NCI-H526 treated with DMSO at 0.1 percent for 48 hours (cell line): ENCODE data around the gene FNDC11.

ENCODE experiments used
- DNase-seq: peaks from one replicate; lab custom pipeline; 2025; lab: John Stamatoyannopoulos, UW

Gene FNDC11

GRCh38 chr20:63582382-63583063, 28.6 kb downstream of the FNDC11 start:
- no peak for DNase-seq

DNA sequence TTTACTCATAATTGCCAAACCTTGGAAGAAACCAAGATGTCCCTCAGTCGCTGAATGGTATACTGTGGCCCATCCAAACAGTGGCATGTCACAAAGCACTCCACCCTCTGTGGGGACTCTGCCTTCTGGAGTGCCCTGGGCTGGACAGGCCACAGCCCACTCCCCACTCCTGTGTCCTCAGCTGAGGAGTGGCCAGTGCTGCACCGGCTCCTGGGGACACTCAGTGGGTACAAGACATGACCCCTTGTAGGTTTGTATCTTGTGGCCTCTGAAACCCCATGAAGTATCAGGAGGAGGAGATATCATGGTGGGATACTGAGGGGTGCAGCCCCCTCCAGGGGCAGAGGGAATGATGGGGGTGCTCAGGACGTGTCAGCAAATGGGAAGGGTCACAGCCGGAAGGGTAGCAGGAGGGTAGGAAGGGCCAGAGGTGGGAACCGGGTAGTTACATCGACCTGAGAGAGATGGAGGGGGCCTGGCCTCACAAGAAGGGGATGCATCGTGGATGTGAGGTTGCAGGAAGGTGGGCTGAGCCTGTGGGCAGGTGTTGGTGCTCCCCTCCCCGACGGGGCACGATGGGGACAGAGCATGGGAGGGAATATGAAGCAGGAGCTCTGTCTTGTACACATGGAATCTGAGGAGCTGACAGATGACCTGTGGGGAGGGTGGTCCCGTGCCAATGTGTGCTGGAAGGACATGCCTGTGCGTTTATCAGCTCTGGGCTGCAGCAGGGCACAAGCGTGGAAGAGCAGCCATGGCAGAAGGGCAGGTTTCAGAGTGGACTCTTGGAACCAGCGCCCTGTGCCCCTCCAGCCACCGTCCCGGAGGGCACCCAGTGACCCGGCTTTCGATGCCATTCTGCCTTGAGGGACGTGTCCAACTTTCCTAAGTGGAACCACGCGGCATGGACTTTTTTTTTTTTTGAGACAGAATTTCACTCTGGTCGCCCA, 31.9 kb downstream of the FNDC11 start:
- DNase-seq, result no peak

GRCh38 chr20:63586797-63587196, 32.8 kb downstream of the FNDC11 start:
- no peak for DNase-seq

- DNase-seq, result no peak
These were observed 33.3 kb downstream of the FNDC11 start for GRCh38 chr20:63587256-63587655.

DNA sequence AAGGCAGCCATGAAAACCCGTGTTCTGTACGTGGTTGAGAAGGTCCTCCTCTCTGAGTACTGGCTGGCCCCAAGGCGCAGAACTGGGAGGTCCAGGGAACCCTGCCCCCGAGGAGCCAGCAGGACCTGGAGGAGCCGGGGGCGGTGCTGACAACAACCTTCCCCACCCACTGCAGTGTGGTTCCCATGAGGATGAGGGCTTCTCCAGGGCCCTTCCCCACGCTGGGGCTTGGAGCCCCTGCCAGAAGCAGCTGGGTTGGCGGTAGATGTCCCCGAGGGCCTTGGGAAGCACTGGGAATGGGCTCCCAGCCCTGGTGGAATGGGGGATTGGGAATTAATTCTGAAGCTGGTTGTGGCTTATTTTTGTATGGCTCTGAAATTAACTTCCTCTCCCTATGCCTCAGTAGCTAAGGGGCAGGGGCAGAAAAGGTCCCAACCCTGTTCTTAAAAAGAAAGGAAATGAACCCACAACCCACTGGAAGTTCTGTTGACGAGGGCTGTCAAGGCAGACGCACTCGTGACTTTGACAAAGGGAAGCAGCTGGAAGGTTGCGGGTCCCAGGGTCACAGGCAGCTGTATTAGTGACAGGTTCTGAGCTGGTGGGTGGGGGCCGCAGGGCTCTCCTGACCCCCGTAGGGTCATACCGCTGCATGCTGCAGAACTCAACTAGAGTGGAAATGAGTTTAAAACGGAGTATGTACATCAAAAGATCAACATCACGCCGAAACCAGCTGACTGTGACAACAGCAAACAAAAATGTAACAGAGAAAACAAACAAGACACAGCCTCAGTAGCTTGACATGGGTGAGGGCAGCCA, 34.0 kb downstream of the FNDC11 start:
- DNase-seq, result no peak

DNA sequence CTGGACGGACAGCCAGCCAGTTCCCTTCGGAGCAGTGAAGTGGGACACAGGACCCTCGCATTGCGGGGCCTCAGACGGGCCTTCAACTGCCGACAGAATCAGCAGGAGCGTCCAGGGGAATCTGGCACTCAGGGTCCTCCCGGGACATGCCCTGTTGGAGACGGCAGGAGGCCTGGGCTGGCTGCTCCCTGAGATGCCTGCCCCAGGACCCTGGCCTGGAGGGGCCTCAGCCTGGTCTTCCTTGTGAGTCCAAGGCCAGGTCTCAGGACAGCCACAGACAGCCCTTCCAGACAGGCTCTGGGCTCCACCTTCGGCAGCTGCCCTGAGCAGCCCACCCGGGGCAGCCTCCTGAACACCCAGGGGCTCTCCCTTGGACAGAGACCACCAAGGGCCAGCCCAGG, 34.7 kb downstream of the FNDC11 start:
- no peak for DNase-seq

DNA sequence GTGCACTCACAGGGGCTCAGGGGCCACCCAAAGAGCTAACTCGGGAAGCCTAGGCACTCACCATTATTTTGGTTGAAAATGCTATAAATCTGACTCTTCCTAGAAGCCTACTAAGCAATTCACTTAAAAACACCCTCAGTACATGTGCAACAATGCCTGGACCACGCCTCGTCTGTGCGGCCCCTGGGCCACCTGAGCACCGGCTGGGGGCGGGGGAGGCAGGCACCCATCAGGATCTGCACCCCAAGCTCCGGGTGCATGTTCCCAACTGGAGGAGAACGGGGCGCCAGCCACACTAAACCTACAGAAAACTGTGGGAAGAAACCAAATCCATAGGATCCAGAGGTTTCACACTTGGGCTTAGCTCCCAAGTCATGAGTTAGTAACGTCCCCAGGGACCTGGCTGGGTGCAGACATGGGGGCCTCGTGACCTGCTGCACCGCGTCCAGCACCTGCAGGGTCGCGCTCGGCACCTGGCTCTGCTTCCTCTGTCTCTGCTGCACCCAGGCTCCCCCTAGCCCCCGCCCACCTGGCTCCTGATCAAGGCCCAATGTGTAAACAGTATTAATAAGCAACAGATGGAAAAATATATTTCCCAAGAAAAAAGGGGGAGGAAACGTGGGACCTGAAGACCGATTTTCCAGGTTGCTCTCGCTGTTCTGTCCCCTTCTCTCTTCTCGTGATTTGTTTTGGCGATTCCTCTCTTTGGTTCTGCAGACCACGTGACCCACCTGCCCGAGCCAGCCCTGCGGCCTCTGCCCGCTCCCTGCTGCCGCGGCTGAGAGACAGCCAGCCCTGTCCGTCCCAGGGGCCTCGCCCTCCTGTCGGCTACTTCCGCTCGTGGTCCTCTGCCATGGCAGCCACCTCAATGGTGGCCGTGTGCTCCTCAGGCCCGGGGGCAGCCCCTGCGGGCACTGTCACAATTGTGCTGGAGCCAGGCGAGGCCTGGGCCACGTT, 35.6 kb downstream of the FNDC11 start:
- DNase-seq, result no peak

- DNase-seq, result no peak
These were observed 36.5 kb downstream of the FNDC11 start for GRCh38 chr20:63590218-63591146.

DNA sequence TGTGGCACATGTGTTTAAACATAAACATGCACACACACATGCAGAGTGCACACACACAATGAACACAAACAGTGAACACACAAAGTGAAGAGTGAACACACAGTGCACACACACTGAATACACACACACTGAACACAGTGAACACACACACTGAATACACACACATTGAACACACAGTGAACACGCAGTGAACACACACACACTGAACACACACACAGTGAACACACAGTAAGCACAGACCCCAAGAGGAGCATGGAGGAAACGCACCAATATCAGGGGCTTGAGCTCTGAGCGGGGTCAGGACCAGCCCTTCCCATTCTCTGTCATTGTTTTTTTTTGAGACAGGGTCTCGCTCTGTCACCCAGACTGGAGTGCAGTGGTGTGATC, 37.2 kb downstream of the FNDC11 start:
- DNase-seq, result no peak

GRCh38 chr20:63591786-63592355, 37.9 kb downstream of the FNDC11 start:
- DNase-seq, result no peak

DNA sequence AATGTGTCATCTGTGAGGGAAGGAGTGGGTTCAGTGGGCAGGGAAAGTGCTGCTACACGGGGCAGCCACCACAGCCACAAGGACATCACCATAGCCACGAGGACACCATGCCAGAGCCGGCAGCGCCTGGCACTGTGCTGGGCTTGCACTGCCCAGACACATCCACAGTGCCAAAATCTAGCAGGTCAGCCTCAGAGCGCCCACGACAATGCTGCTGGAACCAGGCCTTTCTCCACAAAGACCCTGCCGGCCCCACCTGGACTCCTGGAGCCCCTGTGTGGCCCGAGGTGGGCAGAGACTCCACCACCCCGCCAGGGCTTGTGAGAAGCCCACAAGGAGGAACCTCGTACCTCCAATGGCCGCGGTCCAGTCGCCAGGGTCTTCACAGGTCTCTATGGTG, 38.7 kb downstream of the FNDC11 start:
- no peak for DNase-seq

DNA sequence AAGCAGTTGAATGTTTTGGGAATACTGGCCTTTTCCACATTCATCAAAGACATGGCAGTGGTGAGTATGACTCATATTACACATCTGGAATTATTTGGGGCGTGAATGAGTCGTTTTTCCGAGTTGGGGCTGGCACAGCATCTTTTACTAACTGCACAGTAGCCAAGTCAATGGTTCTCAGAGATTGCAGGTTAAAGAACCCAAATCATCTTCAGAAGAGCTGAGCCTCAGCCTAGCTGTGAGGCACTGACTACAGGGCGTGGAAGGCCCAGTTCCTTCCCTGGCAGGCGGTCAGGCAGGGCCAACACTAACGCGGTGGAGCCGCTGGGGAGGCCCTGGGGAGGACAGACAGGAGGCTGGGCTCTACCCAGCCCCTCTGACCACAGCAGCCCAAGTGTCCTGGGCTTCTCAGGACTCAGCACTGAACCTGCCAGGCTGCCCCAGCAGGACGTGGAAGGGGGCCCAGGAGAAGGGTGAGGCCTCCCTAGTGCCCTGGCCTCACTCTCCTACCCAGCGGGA, 40.1 kb downstream of the FNDC11 start:
- DNase-seq, result no peak

DNA sequence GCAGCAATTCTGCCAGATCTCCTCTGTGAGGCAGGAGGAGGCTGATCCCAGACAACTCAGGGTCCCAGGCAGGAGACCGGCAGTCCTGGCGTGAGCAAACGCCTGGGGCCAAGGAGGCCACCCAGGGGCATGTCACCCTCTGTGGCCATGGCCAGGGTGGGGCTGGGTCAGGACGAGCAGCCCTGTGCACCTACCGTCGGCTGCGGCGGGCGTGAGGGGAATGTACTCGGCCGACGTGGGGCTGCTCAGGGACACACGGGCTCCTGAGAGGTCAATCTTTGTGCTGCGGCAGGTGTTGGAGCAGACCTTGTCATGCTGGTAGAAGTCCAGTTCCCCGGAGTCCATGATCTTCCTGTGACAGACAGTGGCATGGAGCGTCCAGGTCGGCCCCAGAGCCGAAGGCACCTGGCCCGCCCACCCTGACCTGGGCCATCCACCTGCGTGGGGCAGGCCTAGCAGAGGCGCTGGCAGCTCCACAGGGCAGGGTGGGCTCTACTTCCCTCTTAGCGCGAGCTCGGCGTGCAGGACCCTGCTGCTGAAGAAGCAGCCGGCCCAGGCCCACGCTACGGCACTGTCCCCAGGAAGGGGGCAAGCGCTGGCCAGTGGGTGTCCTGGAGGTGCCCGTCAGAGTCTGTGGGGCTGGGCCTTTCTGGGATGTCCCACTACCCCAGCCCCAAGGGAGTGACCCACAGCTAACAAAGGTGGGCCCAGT, 41.6 kb downstream of the FNDC11 start:
- no peak for DNase-seq

GRCh38 chr20:63596423-63596822, 42.5 kb downstream of the FNDC11 start:
- DNase-seq, result no peak

DNA sequence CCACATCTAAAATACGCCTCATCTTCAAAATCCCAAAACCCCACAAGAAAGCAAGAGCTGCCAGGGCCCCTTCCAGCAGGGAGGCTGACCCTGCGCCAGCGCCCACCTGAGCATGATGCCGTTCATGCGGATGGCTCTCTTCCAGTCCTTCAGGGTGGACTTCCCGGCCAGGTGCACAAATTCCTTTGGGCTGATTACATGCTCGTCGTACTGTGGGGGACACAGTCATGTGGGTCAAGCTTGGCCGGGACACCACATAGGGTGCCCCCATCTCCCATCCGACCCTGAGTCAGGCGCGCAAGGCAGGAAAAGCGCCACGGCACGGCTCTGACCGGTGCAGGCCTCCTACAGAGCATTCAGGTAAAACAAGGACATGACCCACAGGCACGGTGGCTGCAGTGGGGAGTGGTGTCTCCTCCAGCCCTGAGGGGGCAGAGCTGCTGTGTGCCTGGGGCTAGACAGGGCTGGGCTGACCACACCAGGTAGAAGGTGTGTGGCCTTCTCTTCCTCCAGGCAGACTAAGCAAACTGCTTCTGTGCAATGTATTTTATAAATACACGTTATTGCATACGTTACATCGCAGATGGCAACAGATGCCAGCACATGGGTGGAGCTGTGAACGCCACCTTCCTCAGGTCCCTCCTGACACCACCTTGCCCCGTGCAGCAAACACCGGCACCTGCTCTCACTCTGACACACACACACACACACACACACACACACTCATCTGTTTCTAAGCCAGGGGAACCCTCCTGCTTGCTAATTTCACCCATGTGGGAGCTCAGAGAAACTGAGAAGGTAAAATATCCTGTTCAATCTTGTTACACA, 43.9 kb downstream of the FNDC11 start:
- no peak for DNase-seq

GRCh38 chr20:63598479-63599395, 44.8 kb downstream of the FNDC11 start:
- DNase-seq, result no peak
